HG03520 (cell line): Measurements from ENCODE around the gene GTF3C1.
"Not testable (repeated sequence)": the region's sequence is repeated elsewhere in the genome, so short reads cannot be mapped to it uniquely, and the experiment has no call there.

Experiments used
- ATAC-seq: cut with Tn5 transposase; IDR thresholded peaks from one replicate; pipeline ENCODE4 v1.9.1; 2021; ENCODE audit warnings: mild to moderate bottlenecking, moderate library complexity; ENCODE audit not compliant: unreplicated experiment

Gene GTF3C1, protein sequence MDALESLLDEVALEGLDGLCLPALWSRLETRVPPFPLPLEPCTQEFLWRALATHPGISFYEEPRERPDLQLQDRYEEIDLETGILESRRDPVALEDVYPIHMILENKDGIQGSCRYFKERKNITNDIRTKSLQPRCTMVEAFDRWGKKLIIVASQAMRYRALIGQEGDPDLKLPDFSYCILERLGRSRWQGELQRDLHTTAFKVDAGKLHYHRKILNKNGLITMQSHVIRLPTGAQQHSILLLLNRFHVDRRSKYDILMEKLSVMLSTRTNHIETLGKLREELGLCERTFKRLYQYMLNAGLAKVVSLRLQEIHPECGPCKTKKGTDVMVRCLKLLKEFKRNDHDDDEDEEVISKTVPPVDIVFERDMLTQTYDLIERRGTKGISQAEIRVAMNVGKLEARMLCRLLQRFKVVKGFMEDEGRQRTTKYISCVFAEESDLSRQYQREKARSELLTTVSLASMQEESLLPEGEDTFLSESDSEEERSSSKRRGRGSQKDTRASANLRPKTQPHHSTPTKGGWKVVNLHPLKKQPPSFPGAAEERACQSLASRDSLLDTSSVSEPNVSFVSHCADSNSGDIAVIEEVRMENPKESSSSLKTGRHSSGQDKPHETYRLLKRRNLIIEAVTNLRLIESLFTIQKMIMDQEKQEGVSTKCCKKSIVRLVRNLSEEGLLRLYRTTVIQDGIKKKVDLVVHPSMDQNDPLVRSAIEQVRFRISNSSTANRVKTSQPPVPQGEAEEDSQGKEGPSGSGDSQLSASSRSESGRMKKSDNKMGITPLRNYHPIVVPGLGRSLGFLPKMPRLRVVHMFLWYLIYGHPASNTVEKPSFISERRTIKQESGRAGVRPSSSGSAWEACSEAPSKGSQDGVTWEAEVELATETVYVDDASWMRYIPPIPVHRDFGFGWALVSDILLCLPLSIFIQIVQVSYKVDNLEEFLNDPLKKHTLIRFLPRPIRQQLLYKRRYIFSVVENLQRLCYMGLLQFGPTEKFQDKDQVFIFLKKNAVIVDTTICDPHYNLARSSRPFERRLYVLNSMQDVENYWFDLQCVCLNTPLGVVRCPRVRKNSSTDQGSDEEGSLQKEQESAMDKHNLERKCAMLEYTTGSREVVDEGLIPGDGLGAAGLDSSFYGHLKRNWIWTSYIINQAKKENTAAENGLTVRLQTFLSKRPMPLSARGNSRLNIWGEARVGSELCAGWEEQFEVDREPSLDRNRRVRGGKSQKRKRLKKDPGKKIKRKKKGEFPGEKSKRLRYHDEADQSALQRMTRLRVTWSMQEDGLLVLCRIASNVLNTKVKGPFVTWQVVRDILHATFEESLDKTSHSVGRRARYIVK (N-terminal part only)

DNA sequence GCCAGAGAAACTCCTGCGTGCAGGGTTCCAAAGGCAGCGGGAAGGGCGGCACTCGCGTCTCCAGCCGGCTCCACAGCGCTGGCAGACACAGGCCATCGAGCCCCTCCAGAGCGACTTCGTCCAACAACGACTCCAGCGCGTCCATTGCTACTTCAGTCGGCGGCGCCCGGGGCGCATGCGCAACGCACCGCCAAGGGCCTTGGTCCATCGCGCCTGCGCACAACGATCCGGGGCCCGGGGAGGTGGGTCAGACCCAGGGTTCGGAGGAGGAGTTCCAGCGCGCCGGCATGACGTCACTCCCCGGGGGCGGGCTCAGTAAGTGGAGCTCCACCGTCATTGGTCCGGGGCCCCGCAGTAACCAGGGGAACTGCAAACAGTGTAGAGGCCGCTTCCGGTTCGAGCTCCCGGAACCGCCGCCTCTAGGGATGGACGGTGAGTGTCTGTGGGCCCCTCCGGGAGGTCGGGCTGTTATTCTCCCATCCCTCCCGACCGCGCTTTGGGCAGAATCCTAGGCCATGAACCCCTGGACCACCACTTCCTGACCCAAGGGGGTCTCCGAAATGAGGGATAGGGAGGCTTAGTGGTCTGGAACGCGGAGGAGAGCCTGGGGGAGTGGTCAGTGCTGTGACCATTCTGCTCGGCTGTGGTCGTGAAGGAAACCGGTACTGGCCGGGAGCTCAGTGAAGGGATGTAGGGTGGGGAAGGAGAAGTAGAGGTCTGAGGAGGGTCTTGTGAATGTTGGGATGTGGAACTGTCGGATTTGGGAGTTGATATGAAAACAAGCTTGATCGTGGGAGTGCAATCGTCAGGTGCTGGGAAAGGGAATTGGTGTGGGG, at the start of gene GTF3C1, which contains the start of gene KATNIP:
TSS of gene GTF3C1 (minus strand) at position 168 of the 836 bp plus-strand sequence. CDS start at position 145, 23 bp downstream.
TSS of gene KATNIP (plus strand) at position 399 of the 836 bp plus-strand sequence. CDS start at position 426, 27 bp downstream.
- ATAC-seq: peak; percentile 95

DNA sequence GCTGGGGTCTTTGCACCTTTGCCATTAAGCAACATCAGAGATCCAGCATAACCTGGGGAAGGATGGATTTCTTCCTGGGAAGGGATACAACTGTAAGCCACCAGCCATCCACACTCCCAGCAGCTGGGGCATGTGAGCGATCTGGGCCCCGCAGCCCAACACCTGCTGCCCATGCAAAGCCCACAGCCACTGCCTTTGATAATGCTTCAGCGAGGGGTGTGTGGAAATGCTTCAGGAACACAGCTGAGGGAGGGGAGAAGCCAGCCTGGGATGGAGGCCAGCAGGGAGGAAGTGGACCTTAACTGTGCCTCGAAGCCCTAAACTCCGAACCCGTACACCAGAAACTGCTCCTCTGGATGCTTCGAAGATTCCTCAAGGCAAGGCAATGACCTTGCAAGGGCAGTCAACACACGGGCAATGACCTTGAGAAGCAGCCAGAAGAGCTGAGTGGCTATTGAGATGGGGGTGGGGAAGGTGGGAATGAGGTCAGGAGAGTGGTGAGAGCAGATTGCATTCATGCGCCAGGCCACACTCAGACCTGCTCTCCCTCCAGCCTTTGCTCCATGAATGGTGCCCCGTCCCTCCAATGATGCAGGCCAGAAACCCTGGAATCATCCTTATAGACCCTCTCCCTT, 49.3 kb upstream of the GTF3C1 start:
- no peak for ATAC-seq

DNA sequence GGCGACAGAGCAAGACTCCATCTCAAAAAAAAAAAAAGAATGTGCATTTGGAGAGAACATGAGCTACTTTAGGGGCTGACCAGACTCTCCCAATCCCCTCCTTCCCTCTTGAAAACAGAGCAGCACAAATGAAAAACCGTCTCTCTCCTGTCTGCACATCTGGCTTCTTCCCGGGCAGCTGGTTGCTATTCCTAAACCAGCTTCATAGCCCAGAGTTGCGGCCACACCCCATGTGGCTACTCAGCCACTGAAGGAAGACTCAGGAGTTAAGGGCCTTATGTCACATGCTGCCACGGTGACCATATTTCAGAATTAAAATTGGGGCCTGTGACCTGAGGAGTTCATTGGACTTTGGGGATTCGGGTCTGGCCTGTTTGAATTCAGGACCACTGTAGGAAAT, 48.5 kb upstream of the GTF3C1 start:
- ATAC-seq: no peak

DNA sequence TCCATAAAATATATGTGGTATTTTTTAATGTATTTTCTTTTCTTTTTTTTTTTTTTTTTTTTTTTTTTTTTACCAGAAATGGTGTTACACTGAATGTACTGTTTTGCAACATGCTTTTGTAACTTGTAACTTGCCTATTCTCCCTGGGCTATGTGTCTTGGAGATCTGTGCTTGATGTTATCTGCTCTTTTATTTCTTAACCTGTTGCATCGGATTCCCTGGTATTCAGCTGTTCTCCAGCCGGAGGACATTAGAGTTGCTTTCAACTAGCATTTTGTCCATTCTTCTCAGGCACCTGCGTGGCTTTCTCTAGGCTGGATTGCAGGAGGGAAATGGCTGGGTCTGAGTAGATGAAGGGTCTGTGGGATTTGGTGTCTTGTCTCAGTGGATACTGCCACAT, 47.6 kb upstream of the GTF3C1 start:
- ATAC-seq: no peak

DNA sequence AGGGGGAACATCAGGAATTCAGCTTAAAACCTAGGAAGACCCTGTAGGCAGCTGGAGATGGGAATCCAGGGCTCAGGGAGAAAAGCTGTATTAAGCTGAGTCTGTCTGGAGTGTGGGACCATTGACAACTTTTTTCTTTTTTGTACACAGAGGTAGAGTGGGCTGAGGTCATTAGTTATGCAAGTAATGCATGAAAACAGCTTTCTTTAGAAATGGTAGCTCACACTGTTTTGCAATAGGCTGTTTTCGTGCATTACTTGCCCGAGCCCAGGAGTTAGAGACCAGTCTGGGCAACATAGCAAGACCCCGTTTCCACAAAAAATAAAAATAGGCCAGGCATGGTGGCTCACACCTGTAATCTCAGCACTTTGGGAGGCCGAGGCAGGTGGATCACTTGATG, 46.7 kb upstream of the GTF3C1 start:
- no peak for ATAC-seq

DNA sequence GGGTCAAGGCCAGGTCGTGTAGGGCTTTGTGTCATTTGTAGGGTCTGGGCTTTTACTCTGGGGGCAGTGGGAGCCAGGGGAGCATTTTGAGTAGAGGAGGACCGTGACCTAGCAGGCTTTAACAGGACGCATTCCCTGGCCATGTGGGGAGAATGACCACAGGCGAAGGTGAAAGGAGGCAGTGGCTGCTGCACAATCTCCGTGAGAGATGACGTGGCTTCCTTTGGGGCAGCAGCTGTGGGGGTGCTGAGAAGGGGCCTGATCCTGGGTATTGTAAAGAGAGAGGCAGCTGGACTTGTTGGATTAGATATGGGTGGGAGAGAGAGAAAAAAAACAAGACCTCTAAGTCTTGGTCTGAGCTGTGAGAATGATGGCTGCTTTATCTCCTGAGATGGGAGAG, 46.3 kb upstream of the GTF3C1 start:
- no peak for ATAC-seq

DNA sequence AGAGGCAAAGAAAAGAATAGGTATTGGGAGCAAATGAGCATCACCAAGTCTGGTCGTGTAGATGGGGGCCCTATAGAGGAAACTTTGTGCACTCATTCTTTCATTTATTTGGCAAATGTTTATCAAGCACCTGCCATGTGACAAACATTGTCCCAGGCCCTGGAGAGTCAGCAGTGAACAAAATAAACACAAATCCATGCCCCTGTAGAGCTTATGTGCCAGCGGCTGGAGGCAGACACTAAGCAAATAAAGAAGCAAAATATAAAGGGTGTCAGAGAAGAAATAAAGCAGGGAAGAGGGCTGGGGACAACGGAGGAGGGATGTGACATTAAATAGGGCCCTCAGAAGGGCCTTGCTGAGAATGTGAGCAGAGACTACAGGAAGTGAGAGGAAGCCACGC, 45.8 kb upstream of the GTF3C1 start:
- ATAC-seq: no peak

DNA sequence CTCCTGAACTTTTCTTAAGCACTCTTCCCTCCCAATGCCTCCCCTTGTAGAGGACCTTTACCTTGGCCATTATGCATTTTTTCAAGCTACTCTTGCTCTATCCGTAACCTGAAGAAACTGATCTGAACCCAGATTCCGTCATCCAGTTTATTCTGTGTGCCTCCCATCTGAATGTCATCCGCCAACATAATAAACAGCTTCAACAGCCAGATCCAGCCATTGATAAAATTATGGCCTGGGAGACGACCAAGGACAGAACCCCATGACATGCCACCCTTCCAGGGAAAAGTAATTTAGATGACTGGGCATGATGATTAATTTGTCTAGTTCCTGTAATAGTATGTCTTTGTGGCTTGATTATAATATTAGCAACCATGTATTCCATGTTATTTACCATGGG, 42.1 kb upstream of the GTF3C1 start:
- no peak for ATAC-seq

DNA sequence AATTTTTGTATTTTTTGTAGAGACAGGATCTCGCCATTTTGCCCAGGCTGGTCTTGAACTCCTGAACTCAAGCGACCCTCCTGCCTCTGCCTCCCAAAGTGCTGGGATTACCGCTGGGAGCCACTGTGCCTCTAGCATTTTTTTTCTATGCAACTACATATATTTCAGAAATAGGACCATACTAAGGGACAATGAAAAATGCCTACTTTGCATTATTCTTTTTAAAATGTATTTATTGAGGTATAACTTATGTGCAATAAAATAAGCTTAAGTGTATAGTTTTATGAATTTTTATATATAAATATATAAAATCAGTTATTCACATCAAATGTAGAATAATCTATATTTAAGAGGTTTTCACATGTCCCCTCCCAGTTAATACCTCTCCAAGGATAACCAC, 38.3 kb upstream of the GTF3C1 start:
- ATAC-seq: no peak

DNA sequence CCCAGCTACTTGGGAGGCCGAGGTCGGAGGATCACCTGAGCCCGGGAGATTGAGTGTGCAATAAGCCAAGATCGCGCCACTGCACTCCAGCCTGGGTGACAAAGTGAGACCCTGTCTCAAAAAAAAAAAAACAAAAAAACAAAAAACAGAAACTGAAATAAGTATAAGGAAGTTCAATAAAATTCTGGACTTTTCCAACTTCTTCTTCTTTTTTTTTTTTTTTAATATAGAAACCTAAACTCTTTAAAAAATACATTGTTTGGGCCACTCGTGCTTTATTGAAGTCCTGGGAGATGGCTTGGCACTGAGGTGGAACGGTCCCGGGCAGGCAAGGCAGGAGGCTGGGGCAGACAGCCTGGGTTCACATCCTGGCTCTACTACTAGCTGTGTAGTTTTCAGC, 37.0 kb upstream of the GTF3C1 start:
- no peak for ATAC-seq

DNA sequence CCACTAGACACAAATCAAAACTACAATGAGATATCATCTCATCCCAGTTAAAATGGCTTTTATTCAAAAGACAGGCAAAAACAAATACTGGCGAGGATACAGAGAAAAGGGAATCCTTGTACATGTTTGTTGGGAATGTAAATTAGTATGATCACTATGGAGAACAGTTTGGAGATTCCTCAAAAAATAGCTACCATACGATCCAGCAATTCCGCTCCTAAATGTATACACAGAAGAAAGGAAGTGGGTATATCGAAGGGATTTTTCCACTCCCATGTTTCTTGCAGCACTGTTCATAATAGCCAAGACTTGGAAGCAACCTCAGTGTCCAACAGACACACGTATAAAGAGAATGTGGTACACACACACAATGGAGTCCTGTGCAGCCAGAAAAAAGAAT, 35.5 kb upstream of the GTF3C1 start:
- no peak for ATAC-seq

DNA sequence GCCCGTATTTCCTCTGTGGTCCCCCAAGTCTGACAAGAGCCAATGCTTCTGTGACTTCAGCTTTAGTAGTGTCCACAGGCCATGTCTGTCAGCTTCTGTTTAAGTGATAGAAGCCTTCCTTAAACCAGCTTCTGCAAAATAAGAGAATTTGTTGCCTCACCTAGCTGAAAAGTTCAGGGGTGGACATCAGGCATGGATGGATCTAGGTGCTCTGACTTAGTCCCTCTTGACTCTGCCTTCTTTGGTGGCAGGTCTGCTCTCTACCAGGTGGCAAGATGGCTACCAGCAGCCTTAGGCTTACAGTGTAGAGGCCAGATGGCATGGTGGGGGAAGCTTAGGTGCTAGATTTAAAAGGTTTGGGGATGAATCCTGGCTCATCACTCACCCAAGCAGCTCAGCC, 33.9 kb upstream of the GTF3C1 start:
- ATAC-seq: no peak

DNA sequence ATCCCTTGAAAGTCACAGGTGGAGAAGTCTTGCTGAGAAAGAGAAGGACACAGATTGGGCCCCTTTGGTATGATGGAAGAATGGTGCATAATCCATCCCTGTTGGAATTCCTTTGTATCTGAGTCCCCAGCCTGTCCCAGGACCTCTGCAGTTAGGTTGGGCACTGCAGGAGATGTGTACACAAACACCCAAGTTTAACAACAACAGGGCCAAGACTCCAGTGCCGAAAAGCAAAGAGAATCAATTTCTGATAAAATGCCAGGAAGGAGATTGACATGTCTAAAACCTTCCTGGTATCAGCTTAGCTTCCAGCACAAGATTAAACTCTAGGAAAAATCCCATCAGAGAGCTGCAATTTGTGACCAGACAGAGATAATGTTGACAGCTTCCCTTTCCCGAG, 33.2 kb upstream of the GTF3C1 start:
- ATAC-seq: no peak

DNA sequence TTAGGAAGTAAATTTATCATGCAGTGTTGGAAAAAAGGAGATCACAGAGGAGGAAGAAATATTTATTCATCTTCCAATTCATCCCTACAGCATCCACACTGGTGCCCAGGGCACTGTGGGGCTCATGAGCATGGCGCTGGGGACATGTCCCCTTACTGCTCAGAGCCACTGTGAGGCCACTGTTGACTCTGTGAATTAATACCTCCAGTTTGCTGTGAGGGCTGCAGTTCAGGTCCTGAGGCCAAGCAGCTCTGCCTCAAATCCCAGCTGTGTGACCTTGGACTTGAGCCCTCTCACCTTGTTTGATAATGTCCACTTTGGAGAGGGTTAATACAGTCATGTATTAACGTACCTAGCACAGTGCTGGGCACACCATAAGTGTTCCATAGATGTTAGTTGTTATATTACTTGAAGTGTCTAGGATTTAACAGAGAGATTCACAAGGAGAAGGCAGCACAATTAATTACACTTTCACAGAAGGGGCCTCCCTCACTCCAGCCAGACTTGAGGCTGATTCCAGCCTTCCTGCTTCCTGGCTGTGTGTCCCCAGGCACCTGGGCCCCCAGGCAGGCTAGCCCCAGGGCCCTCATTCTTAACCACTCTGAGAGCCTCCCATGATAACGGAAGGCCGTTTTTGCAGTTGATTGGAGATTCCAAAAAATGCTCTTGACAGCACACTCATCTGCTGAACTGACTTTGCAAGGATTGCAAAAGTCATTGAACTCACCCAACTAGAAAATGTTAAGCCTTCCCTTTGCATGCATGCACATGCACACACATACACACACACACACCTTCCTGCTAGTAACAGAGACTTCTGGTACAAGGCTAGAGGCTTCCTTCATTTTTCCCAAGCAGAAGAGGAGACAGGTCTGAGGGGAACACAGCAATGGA, 29.6 kb upstream of the GTF3C1 start:
- no peak for ATAC-seq

DNA sequence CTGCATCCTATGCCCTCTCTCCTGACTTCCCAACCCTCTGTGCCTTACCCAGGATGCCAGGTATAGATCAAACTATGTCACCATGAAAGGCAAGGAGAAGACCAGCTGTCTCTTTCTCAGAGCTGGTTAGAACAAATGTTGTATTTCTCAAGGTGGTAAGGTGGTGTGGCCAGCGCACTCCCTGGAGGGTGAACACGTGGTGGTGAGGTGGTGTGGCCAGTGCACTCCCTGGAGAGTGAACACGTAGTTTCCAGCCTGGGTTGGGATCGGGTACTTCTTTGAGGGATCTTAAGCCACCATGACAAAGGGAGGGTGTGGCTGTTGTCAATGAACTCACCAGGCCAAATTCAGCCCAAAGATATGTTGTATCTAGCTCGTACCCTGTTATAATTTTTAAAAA, 27.0 kb upstream of the GTF3C1 start:
- ATAC-seq: no peak

DNA sequence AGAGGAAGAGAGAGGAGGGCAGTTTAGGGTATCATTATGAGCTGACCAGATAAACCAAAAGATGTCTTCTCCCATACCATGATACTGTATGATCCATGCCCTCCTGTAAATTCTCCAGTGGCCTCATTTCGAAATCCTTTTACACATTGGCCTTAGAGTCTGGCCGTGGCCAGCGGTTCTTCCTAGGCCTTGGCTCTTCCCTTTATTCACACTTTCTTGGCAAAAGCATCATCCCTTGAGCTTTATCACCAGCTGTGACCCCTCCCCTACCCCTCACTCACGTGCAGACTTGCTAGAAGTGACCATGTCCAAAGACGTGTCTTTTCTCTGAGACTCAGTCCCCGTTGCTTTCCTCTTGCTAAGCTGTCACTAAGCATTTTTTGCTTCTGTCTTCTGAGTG, 23.0 kb upstream of the GTF3C1 start:
- ATAC-seq: no peak

DNA sequence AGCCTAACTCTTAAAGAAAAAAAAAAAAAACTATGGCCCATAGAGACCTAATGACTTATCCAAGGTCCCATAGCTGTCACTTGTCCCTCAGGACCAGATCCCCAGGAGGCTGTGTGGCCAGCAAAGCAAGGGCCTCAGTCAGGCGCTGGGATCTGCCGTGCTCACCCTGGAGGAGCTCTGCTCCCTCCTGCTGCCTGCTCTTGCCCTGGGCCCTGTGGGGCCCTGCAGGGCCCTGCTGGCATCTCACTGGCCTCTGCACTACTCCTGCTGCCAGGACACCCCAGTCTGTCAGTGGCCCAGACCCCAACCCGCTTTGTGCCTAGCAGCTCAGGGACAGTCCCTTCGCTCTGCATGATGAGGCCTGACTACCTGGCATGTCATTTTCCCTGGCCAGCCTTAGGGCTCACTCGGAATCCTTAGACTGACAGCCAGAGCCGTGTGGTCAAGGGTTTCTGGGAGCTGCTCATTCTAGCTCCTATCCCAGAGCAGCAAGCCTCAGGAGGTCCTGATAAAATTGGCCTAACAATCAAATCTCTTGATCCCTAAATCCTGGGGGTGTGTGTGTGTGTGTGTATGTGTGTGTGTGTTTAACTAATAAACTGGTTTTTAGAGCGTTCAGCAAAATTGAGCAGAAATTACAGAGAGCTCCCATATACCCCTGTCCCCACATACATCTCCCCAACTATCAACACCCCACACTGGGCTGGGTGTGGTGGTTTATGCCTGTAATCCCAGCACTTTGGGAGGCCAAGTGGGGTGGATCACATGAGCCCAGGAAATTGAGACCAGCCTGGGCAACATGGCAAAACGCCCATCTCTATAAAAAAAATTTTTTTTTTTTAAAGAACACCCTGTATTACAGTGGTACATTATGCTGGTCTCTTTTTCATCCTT, 22.0 kb upstream of the GTF3C1 start:
- ATAC-seq: no peak

DNA sequence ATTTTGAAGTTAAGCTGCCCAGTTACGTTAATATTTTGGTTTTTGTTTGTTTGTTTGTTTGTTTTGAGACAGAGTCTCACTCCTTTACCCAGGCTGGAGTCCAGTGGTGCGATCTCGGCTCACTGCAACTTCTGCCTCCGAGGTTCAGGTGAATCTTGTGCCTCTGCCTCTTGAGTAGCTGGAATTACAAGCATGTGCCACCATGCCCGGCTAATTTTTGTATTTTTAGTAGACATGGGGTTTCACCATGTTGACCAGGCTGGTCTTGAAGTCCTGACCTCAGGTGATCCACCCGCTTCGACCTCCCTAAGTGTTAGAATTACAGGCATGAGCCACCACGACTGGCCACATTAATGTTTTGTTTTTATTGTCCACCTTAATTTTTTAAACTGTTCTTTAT, 21.3 kb upstream of the GTF3C1 start:
- not testable (repeated sequence) for ATAC-seq
